PC-3 (cell line): ENCODE results near the gene UNC5C. TPM values are rescaled to one million over a fixed set of nuclear protein-coding genes. Genes with fewer than 3 reads are reported as not detected.

Source experiments
- ATAC-seq: fragments of 200-7000 bp; cut with Tn5 transposase; 2 replicates; pipeline ENCODE4 v1.9.1; 2020; ENCODE audit warnings: mild to moderate bottlenecking, moderate library complexity
- BruUV-seq: library from RNA; stranded (reverse); fragments of 400-500 nt; replicated peaks from 2 replicates; lab custom pipeline; 2021; lab: Mats Ljungman, UMichigan
- CTCF ChIA-PET: fragments of 300-600 bp; sonication (Branson Sonifier 250); formaldehyde crosslinking; loops from one replicate; lab custom pipeline; 2022; ENCODE audit warnings: antibody characterized with exemption; lab: Charles Lee
- POLR2A ChIA-PET: fragments of 300-600 bp; sonication (Branson Sonifier 250); formaldehyde crosslinking; loops from one replicate; lab custom pipeline; 2022; ENCODE audit warnings: antibody characterized with exemption; ENCODE audit not compliant: unreplicated experiment; lab: Charles Lee
- DNase-seq: peaks from one replicate; pipeline ENCODE4 v3.0.0-alpha.2; 2015
- H2AFZ ChIP-seq: fragments of 300-600 bp; sonication (generic); 2 replicates; pipeline ENCODE4 v1.6.0; 2016; ENCODE audit warnings: antibody characterized with exemption, low read length
- H3F3A ChIP-seq: fragments of 300-600 bp; sonication (generic); one replicate; pipeline ENCODE4 v1.6.0; 2017; ENCODE audit warnings: antibody characterized with exemption, low read length, control low read depth, mild to moderate bottlenecking; ENCODE audit not compliant: unreplicated experiment
- H3K27ac ChIP-seq: fragments of 300-600 bp; sonication (generic); 2 replicates; pipeline ENCODE4 v1.5.1; 2016; ENCODE audit warnings: mild to moderate bottlenecking, low read length
- H3K27me3 ChIP-seq: fragments of 300-600 bp; sonication (generic); 2 replicates; pipeline ENCODE4 v1.6.1; 2016; ENCODE audit warnings: low read length, mixed read lengths
- H3K36me3 ChIP-seq: fragments of 300-600 bp; sonication (generic); 2 replicates; pipeline ENCODE4 v1.6.1; 2016; ENCODE audit warnings: low read depth, mixed run types, low read length, mixed read lengths
- H3K4me1 ChIP-seq: fragments of 300-600 bp; sonication (generic); 2 replicates; pipeline ENCODE4 v1.5.1; 2016; ENCODE audit warnings: low read length; ENCODE audit not compliant: insufficient read depth
- H3K4me2 ChIP-seq: fragments of 300-600 bp; sonication (generic); 2 replicates; pipeline ENCODE4 v1.6.0; 2016; ENCODE audit warnings: low read length
- H3K4me3 ChIP-seq: fragments of 300-600 bp; sonication (generic); 2 replicates; pipeline ENCODE4 v1.5.1; 2016; ENCODE audit warnings: mild to moderate bottlenecking, low read length, mixed read lengths
- H3K79me2 ChIP-seq: fragments of 300-600 bp; sonication (generic); 2 replicates; pipeline ENCODE4 v1.6.1; 2017; ENCODE audit warnings: low read length, mixed read lengths
- H3K9ac ChIP-seq: fragments of 300-600 bp; sonication (generic); 2 replicates; pipeline ENCODE4 v1.6.0; 2016; ENCODE audit warnings: mild to moderate bottlenecking, low read length
- H3K9me2 ChIP-seq: fragments of 300-600 bp; sonication (generic); replicated peaks from 2 replicates; pipeline ENCODE4 v1.6.1; 2016; ENCODE audit warnings: mixed run types, low read length, mixed read lengths
- H3K9me3 ChIP-seq: fragments of 300-600 bp; sonication (generic); 2 replicates; pipeline ENCODE4 v1.6.1; 2016; ENCODE audit warnings: low read length, mixed read lengths
- H4K20me1 ChIP-seq: fragments of 300-600 bp; sonication (generic); 2 replicates; pipeline ENCODE4 v1.6.1; 2016; ENCODE audit warnings: low read length, mixed read lengths
- EZH2 ChIP-seq: fragments of 300-600 bp; sonication (generic); IDR thresholded peaks from one replicate; pipeline ENCODE4 v1.6.1; 2017; ENCODE audit warnings: antibody characterized with exemption, mild to moderate bottlenecking, low read length; ENCODE audit not compliant: unreplicated experiment
- EZH2phosphoT487 ChIP-seq: fragments of 300-600 bp; sonication (generic); IDR thresholded peaks from 2 replicates; pipeline ENCODE4 v1.6.1; 2018; ENCODE audit warnings: mild to moderate bottlenecking, antibody characterized with exemption, low read length, borderline replicate concordance
- intact Hi-C: fragments of 100-400 bp; cut with micrococcal nuclease; formaldehyde crosslinking; loops from 2 replicates; pipeline ENCODE4 v1.9.0; 2023
- total RNA-seq: library from RNA; depleted of rRNA; stranded (reverse); fragments of >200 nt; gene quantifications from 2 replicates; pipeline ENCODE4 v1.2.3, GENCODE V29; 2014
- TF ChIP-seq, protein P1 (sequence below): fragments of 300-600 bp; sonication (generic); conservative IDR thresholded peaks from 2 replicates; pipeline ENCODE4 v1.5.1; 2017; ENCODE audit warnings: antibody characterized with exemption, low read depth, mild to moderate bottlenecking, low read length

UNC5C gene
- total RNA-seq, 1 experiment from 2014 or later: not detected

GRCh38 chr4:95537863-95538488 lies 10.8 kb downstream of the UNC5C start:
- no TSS peak for BruUV-seq
- Histone ChIP-seq H3K4me1 (peaks cover 4% of the 10 kb centered on the region; the same call in 1 of the 2 replicates), H2AFZ (no peak overlapping the region), H3K27ac (no peak overlapping the region), H3K27me3 (no peaks in the 10 kb centered on the region), H3K36me3 (no peaks in the 10 kb centered on the region), H3K4me3 (no peak overlapping the region), H3K9me3 (no peaks in the 10 kb centered on the region), H3K79me2 (no peaks in the 10 kb centered on the region), H3F3A (no peaks in the 10 kb centered on the region), H3K9me2 (no peaks in the 10 kb centered on the region), H4K20me1 (no peaks in the 10 kb centered on the region), H3K4me2 (no peak overlapping the region), H3K9ac (no peak overlapping the region)
- intact Hi-C loops: no loop called here
- ChIA-PET POLR2A (no interaction called here), CTCF (no interaction called here)
- TF ChIP-seq, protein P1, sequence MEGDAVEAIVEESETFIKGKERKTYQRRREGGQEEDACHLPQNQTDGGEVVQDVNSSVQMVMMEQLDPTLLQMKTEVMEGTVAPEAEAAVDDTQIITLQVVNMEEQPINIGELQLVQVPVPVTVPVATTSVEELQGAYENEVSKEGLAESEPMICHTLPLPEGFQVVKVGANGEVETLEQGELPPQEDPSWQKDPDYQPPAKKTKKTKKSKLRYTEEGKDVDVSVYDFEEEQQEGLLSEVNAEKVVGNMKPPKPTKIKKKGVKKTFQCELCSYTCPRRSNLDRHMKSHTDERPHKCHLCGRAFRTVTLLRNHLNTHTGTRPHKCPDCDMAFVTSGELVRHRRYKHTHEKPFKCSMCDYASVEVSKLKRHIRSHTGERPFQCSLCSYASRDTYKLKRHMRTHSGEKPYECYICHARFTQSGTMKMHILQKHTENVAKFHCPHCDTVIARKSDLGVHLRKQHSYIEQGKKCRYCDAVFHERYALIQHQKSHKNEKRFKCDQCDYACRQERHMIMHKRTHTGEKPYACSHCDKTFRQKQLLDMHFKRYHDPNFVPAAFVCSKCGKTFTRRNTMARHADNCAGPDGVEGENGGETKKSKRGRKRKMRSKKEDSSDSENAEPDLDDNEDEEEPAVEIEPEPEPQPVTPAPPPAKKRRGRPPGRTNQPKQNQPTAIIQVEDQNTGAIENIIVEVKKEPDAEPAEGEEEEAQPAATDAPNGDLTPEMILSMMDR: no peak
- TF ChIP-seq EZH2: no peak
- no peak for TF ChIP-seq EZH2phosphoT487
- DNase-seq (no peak), ATAC-seq (no peak)

GRCh38 chr4:95537191-95537590 lies 11.6 kb downstream of the UNC5C start:
- no peak overlapping the region for H3K4me3 ChIP-seq
- no peak overlapping the region for H2AFZ ChIP-seq
- H3K4me1 ChIP-seq: peaks cover 4% of the 10 kb centered on the region; the same call in 1 of the 2 replicates
- no peak overlapping the region for H3K9ac ChIP-seq
- H3K27ac ChIP-seq: no peak overlapping the region
- no peaks in the 10 kb centered on the region for H3K9me3 ChIP-seq
- ATAC-seq (no peak), DNase-seq (no peak)
- no peaks in the 10 kb centered on the region for H3K27me3 ChIP-seq
- no peak overlapping the region for H3K4me2 ChIP-seq
- TF ChIP-seq EZH2phosphoT487 (no peak), EZH2 (no peak)
- TF ChIP-seq, protein P1: no peak
- H3K9me2 ChIP-seq: no peaks in the 10 kb centered on the region
- ChIA-PET POLR2A (no interaction called here), CTCF (no interaction called here)
- intact Hi-C loops: no loop called here
- no peaks in the 10 kb centered on the region for H4K20me1 ChIP-seq
- BruUV-seq: no TSS peak
- no peaks in the 10 kb centered on the region for H3K79me2 ChIP-seq
- no peaks in the 10 kb centered on the region for H3F3A ChIP-seq
- no peaks in the 10 kb centered on the region for H3K36me3 ChIP-seq

DNA sequence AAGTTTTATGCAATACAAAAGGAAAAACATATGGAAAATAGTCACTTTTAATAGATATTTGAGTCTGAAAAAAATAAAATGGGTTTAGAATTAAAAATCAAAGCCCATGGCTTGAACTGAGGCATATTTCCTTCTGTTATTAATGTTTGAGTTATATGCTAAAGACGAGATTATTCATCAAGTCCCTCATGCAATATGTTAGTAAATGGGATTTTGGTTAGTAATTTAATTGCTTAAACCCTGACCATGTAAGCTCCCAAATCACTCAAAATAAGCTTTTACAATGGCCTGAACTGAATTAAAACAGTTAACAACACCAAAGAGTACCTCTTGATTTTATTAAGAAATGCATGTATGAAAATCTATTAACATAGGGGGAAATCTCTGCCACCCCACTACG lies 12.1 kb downstream of the UNC5C start:
- H3K9me3 ChIP-seq: no peaks in the 10 kb centered on the region
- H4K20me1 ChIP-seq: no peaks in the 10 kb centered on the region
- peaks cover 4% of the 10 kb centered on the region; the same call in 1 of the 2 replicates for H3K4me1 ChIP-seq
- ATAC-seq: no peak
- no peaks in the 10 kb centered on the region for H3K79me2 ChIP-seq
- H3K4me3 ChIP-seq: no peak overlapping the region
- H2AFZ ChIP-seq: no peak overlapping the region
- BruUV-seq: no TSS peak
- H3K4me2 ChIP-seq: no peak overlapping the region
- intact Hi-C loops: no loop called here
- H3K9ac ChIP-seq: no peak overlapping the region
- no peaks in the 10 kb centered on the region for H3K36me3 ChIP-seq
- ChIA-PET POLR2A (no interaction called here), CTCF (no interaction called here)
- H3F3A ChIP-seq: no peaks in the 10 kb centered on the region
- H3K9me2 ChIP-seq: no peaks in the 10 kb centered on the region
- TF ChIP-seq EZH2phosphoT487 (no peak), EZH2 (no peak)
- TF ChIP-seq, protein P1: no peak
- no peak overlapping the region for H3K27ac ChIP-seq
- H3K27me3 ChIP-seq: no peaks in the 10 kb centered on the region
- DNase-seq: no peak
